OCI-LY3 (cell line): Measurements from ENCODE around the gene GPAT3.
"Not testable (repeated sequence)": the region's sequence is repeated elsewhere in the genome, so short reads cannot be mapped to it uniquely, and the experiment has no call there.

Experiments used
- H2AFZ ChIP-seq: fragments of 200-600, 300-600 bp; shearing (Covaris generic); 2 replicates; pipeline ENCODE4 v1.6.0; 2014; ENCODE audit warnings: antibody characterized with exemption, low read depth, low read length
- H3K27ac ChIP-seq: fragments of 200-600, 300-600 bp; sonication (generic); 2 replicates; pipeline ENCODE4 v1.5.1; 2014; ENCODE audit warnings: mild to moderate bottlenecking, low read length, moderate library complexity, mixed read lengths
- H3K27me3 ChIP-seq: fragments of 200-600, 300-600 bp; sonication (generic); 2 replicates; pipeline ENCODE4 v1.6.1; 2014; ENCODE audit warnings: low read depth, low read length, mixed read lengths
- H3K36me3 ChIP-seq: fragments of 200-600, 300-600 bp; sonication (generic); replicated peaks from 2 replicates; pipeline ENCODE3; 2014; ENCODE audit warnings: low read depth, low read length, mixed read lengths
- H3K4me1 ChIP-seq: fragments of 300-600, 200-600 bp; sonication (generic); 2 replicates; pipeline ENCODE4 v1.6.1; 2014; ENCODE audit warnings: low read length, mixed read lengths
- H3K4me2 ChIP-seq: fragments of 200-600, 300-600 bp; sonication (generic); 2 replicates; pipeline ENCODE4 v1.6.1; 2014; ENCODE audit warnings: low read length, mixed read lengths
- H3K4me3 ChIP-seq: fragments of 300-600, 200-600 bp; sonication (generic); 2 replicates; pipeline ENCODE4 v1.5.1; 2014; ENCODE audit warnings: antibody characterized with exemption, mild to moderate bottlenecking, low read length, moderate library complexity
- H3K79me2 ChIP-seq: fragments of 300-600, 200-600 bp; shearing (Covaris generic); 2 replicates; pipeline ENCODE4 v1.6.1; 2014; ENCODE audit warnings: mild to moderate bottlenecking, low read length, mixed read lengths
- H3K9ac ChIP-seq: fragments of 300-600, 200-600 bp; shearing (Covaris generic); 2 replicates; pipeline ENCODE4 v1.6.0; 2014; ENCODE audit warnings: mild to moderate bottlenecking, low read length, moderate library complexity
- H3K9me3 ChIP-seq: fragments of 200-600, 300-600 bp; shearing (Covaris generic); 2 replicates; pipeline ENCODE4 v1.6.1; 2014; ENCODE audit warnings: low read length, mixed read lengths; ENCODE audit not compliant: insufficient read depth
- H4K20me1 ChIP-seq: fragments of 200-600, 300-600 bp; sonication (generic); 2 replicates; pipeline ENCODE4 v1.6.1; 2016; ENCODE audit warnings: low read length, mixed read lengths; ENCODE audit not compliant: insufficient read depth
- CTCF ChIP-seq: fragments of 200-600, 300-600 bp; sonication (generic); IDR thresholded peaks from 2 replicates; pipeline ENCODE4 v1.5.1; 2014; ENCODE audit warnings: antibody characterized with exemption, low read length, low read depth
- EZH2phosphoT487 ChIP-seq: fragments of 200-600 bp; shearing (Covaris generic); IDR thresholded peaks from 2 replicates; pipeline ENCODE4 v1.6.1; 2018; ENCODE audit warnings: antibody characterized with exemption, mixed run types, low read depth

GPAT3 gene

DNA sequence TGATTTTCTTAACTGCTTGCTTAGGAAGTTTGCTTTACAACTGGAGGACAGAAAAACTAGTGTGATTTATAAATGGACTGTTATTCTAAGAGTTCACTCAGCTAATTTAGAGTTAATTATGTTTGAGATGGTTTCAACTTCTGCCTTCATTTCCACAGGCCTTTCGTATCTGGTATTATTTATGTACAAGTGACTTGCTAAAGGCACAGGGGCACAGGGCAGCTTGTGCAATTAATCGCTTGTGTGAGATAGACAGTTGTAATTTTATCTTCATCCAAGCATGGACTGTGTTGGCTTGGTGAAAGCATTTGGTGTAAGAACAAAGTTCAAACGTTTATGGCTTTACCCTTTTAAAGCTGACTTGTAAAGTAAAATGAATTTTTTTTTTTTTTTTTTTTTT, 38.3 kb downstream of the GPAT3 start:
- Histone ChIP-seq H3K9ac (no peak overlapping the region), H4K20me1 (no peaks in the 10 kb centered on the region), H3K27ac (no peak overlapping the region), H3K4me1 (peaks cover 36% of the 10 kb centered on the region), H3K36me3 (no peaks in the 10 kb centered on the region), H3K79me2 (no peaks in the 10 kb centered on the region), H3K4me2 (no peak overlapping the region), H2AFZ (no peak overlapping the region), H3K27me3 (no peaks in the 10 kb centered on the region), H3K9me3 (no peaks in the 10 kb centered on the region), H3K4me3 (no peak overlapping the region)
- no peak for TF ChIP-seq CTCF
- TF ChIP-seq EZH2phosphoT487, result no peak

DNA sequence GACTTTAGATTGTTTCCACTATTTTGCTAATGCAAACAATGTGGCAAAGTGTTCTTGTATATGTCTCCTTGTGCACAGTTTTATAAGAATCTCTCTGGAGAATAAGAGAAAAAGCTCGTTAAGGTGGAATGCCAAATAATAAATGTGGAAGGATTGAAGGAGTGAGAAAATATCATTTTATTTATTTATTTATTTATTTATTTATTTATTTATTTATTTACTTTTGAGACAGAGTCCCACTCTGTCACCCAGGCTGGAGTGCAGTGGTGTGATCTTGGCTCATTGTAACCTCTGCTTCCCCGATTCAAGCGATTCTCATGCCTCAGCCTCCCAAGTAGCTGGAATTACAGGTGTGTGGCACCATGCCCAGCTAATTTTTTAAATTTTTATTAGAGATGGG, 40.3 kb downstream of the GPAT3 start:
- H3K79me2 ChIP-seq, H3K4me2 ChIP-seq, H3K36me3 ChIP-seq, H3K9me3 ChIP-seq, H3K27ac ChIP-seq, H2AFZ ChIP-seq, H3K9ac ChIP-seq, H3K4me3 ChIP-seq, H3K27me3 ChIP-seq, H4K20me1 ChIP-seq: not testable (repeated sequence)
- H3K4me1 ChIP-seq, result peaks cover 26% of the 10 kb centered on the region

- Histone ChIP-seq H3K4me3 (peak overlapping the region; percentile 69), H3K9me3 (no peaks in the 10 kb centered on the region), H4K20me1 (no peaks in the 10 kb centered on the region), H3K9ac (peak overlapping the region; percentile 72), H3K79me2 (no peaks in the 10 kb centered on the region), H2AFZ (peak overlapping the region; percentile 75), H3K27ac (peak overlapping the region; percentile 97), H3K27me3 (no peaks in the 10 kb centered on the region), H3K4me2 (peak overlapping the region; percentile 92), H3K36me3 (no peaks in the 10 kb centered on the region), H3K4me1 (peaks cover 40% of the 10 kb centered on the region)
- TF ChIP-seq EZH2phosphoT487, result no peak
- TF ChIP-seq CTCF, result no peak
These were observed 45.7 kb downstream of the GPAT3 start for GRCh38 chr4:83581411-83582288.

- Histone ChIP-seq H3K4me1 (peaks cover 43% of the 10 kb centered on the region), H3K79me2 (no peaks in the 10 kb centered on the region), H4K20me1 (no peaks in the 10 kb centered on the region), H2AFZ (peak overlapping the region; percentile 60), H3K27ac (peak overlapping the region; percentile 97), H3K4me3 (peak overlapping the region; percentile 69), H3K4me2 (peak overlapping the region; percentile 92), H3K36me3 (no peaks in the 10 kb centered on the region), H3K27me3 (no peaks in the 10 kb centered on the region), H3K9me3 (no peaks in the 10 kb centered on the region), H3K9ac (peak overlapping the region; percentile 72)
- TF ChIP-seq EZH2phosphoT487 (no peak), CTCF (peak; percentile 81)
These were observed 46.4 kb downstream of the GPAT3 start for GRCh38 chr4:83582289-83582785.
